HepG2 (cell line): ENCODE measurements around the gene SCYGR6. TPM values are rescaled to one million over a fixed set of nuclear protein-coding genes. Genes with fewer than 3 reads are reported as not detected.

ENCODE experiments used
- ARID2 ChIP-seq: sonication (generic); formaldehyde crosslinking; IDR thresholded peaks from 2 replicates; pipeline ENCODE4 v1.8.1; 2022; ENCODE audit warnings: mild to moderate bottlenecking, missing genetic modification reagents, borderline replicate concordance
- ARNT2 ChIP-seq: sonication (generic); formaldehyde crosslinking; IDR thresholded peaks from 2 replicates; pipeline ENCODE4 v1.8.0; 2022; ENCODE audit warnings: mild to moderate bottlenecking, low read depth, missing genetic modification reagents, moderate library complexity
- CEBPB ChIP-seq: IDR thresholded peaks from 2 replicates; pipeline ENCODE4 v1.6.1; 2011; ENCODE audit warnings: low read depth, low read length, improper control_type of control experiment, borderline replicate concordance
- ELF1 ChIP-seq: sonication (generic); formaldehyde crosslinking; IDR thresholded peaks from 2 replicates; pipeline ENCODE4 v1.4.0; 2020; ENCODE audit warnings: missing genetic modification reagents
- JDP2 ChIP-seq: sonication (generic); formaldehyde crosslinking; IDR thresholded peaks from 2 replicates; pipeline ENCODE4 v1.8.1; 2022; ENCODE audit warnings: missing genetic modification reagents, borderline replicate concordance
- RARG ChIP-seq: sonication (generic); formaldehyde crosslinking; IDR thresholded peaks from 2 replicates; pipeline ENCODE4 v1.4.0; 2020; ENCODE audit warnings: low read depth, mild to moderate bottlenecking, missing genetic modification reagents
- RFXAP ChIP-seq: sonication (generic); formaldehyde crosslinking; IDR thresholded peaks from 2 replicates; pipeline ENCODE4 v1.4.0; 2020; ENCODE audit warnings: missing genetic modification reagents, borderline replicate concordance
- YEATS2 ChIP-seq: sonication (generic); formaldehyde crosslinking; IDR thresholded peaks from 2 replicates; pipeline ENCODE4 v1.4.0; 2020; ENCODE audit warnings: missing genetic modification reagents, borderline replicate concordance
- ZNF451 ChIP-seq: sonication (generic); formaldehyde crosslinking; IDR thresholded peaks from 2 replicates; pipeline ENCODE4 v1.5.0; 2020; ENCODE audit warnings: mild to moderate bottlenecking, missing genetic modification reagents
- polyA plus RNA-seq, 8 experiments: library from polyadenylated mRNA; depleted of rRNA in 3 of 8; stranded (reverse) in 7 of 8; unstranded in 1 of 8; fragments of >200 nt; fragmentation: Illumina TruSeq in 4 of 8; extraction: Trizol in 4 of 8; gene quantifications; 2 replicates each; pipeline versions ENCODE4 v1.2.1 to v1.2.3, GENCODE V29; 2011 to 2016; ENCODE audit warnings: low read depth in 4 of 8, missing spikeins in 1 of 8, mixed read lengths in 1 of 8; ENCODE audit not compliant: insufficient read depth in 1 of 8
- total RNA-seq, 5 experiments: library from RNA; depleted of rRNA; stranded (reverse); fragments of >200 nt; fragmentation: Illumina TruSeq; extraction: Trizol; gene quantifications; 2 replicates each; pipeline ENCODE4 v1.2.3, GENCODE V29; 2016; ENCODE audit warnings: low read depth in 1 of 5
- TF ChIP-seq, protein P1 (sequence below): sonication (generic); formaldehyde crosslinking; IDR thresholded peaks from 2 replicates; pipeline ENCODE4 v1.5.1; 2020; ENCODE audit warnings: mild to moderate bottlenecking, missing genetic modification reagents, borderline replicate concordance
- TF ChIP-seq, protein P2 (sequence below): sonication (generic); formaldehyde crosslinking; IDR thresholded peaks from 2 replicates; pipeline ENCODE4 v1.9.0; 2021; ENCODE audit warnings: mild to moderate bottlenecking, missing genetic modification reagents
- TF ChIP-seq, protein P3 (sequence below): sonication (generic); formaldehyde crosslinking; IDR thresholded peaks from 2 replicates; pipeline ENCODE4 v1.5.0; 2020; ENCODE audit warnings: mild to moderate bottlenecking, missing genetic modification reagents
- TF ChIP-seq, protein P4 (sequence below): sonication (generic); formaldehyde crosslinking; IDR thresholded peaks from 2 replicates; pipeline ENCODE4 v1.8.0; 2023; ENCODE audit warnings: mild to moderate bottlenecking, missing genetic modification reagents

SCYGR6 gene
- total and polyA plus RNA-seq, 2 of the 13 experiments (the other 11 are each of a cell fraction or from before 2014, with no cell fraction given): not detected

DNA sequence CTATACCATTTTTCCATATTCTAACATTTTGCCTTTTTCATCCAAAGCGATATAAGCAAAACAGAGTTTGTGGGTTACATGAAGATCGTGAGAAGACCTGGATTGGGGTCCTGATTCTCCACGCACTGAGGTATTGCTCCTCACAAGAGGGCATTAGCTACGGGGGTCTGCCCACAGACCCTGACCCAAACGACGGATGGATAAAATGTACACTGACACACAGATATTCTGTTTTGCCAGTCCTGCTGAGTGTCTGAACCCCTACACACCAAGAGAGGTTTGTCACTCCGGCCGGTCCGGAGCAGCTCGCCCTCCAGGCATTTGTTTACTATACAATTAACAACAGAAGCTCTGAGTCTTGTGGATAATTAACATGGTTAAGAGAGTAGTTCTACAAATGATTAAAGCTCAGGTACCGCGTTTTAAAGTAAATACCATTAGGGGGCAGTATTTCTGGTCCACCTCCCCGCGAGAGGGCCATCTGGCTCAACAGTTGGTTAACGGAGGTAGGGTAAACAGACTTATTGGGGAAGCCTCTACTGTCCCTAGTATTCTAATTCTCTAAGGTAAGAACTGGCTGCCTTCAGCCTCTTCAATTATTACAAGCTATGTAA lies 49.6 kb upstream of the SCYGR6 start (continued):
- TF ChIP-seq YEATS2 (CRISPR knock-in tag) (0 out of 2 replicates have a peak, but pooled peaks have one; percentile 9), ARID2 (CRISPR knock-in tag) (no peak), JDP2 (CRISPR knock-in tag) (no peak), CEBPB (no peak), RFXAP (CRISPR knock-in tag) (no peak), RARG (CRISPR knock-in tag) (no peak), ARNT2 (CRISPR knock-in tag) (no peak), ZNF451 (CRISPR knock-in tag) (no peak), ELF1 (CRISPR knock-in tag) (no peak)
- TF ChIP-seq, protein P1, sequence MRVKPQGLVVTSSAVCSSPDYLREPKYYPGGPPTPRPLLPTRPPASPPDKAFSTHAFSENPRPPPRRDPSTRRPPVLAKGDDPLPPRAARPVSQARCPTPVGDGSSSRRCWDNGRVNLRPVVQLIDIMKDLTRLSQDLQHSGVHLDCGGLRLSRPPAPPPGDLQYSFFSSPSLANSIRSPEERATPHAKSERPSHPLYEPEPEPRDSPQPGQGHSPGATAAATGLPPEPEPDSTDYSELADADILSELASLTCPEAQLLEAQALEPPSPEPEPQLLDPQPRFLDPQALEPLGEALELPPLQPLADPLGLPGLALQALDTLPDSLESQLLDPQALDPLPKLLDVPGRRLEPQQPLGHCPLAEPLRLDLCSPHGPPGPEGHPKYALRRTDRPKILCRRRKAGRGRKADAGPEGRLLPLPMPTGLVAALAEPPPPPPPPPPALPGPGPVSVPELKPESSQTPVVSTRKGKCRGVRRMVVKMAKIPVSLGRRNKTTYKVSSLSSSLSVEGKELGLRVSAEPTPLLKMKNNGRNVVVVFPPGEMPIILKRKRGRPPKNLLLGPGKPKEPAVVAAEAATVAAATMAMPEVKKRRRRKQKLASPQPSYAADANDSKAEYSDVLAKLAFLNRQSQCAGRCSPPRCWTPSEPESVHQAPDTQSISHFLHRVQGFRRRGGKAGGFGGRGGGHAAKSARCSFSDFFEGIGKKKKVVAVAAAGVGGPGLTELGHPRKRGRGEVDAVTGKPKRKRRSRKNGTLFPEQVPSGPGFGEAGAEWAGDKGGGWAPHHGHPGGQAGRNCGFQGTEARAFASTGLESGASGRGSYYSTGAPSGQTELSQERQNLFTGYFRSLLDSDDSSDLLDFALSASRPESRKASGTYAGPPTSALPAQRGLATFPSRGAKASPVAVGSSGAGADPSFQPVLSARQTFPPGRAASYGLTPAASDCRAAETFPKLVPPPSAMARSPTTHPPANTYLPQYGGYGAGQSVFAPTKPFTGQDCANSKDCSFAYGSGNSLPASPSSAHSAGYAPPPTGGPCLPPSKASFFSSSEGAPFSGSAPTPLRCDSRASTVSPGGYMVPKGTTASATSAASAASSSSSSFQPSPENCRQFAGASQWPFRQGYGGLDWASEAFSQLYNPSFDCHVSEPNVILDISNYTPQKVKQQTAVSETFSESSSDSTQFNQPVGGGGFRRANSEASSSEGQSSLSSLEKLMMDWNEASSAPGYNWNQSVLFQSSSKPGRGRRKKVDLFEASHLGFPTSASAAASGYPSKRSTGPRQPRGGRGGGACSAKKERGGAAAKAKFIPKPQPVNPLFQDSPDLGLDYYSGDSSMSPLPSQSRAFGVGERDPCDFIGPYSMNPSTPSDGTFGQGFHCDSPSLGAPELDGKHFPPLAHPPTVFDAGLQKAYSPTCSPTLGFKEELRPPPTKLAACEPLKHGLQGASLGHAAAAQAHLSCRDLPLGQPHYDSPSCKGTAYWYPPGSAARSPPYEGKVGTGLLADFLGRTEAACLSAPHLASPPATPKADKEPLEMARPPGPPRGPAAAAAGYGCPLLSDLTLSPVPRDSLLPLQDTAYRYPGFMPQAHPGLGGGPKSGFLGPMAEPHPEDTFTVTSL (CRISPR knock-in tag): no peak
- TF ChIP-seq, protein P2, sequence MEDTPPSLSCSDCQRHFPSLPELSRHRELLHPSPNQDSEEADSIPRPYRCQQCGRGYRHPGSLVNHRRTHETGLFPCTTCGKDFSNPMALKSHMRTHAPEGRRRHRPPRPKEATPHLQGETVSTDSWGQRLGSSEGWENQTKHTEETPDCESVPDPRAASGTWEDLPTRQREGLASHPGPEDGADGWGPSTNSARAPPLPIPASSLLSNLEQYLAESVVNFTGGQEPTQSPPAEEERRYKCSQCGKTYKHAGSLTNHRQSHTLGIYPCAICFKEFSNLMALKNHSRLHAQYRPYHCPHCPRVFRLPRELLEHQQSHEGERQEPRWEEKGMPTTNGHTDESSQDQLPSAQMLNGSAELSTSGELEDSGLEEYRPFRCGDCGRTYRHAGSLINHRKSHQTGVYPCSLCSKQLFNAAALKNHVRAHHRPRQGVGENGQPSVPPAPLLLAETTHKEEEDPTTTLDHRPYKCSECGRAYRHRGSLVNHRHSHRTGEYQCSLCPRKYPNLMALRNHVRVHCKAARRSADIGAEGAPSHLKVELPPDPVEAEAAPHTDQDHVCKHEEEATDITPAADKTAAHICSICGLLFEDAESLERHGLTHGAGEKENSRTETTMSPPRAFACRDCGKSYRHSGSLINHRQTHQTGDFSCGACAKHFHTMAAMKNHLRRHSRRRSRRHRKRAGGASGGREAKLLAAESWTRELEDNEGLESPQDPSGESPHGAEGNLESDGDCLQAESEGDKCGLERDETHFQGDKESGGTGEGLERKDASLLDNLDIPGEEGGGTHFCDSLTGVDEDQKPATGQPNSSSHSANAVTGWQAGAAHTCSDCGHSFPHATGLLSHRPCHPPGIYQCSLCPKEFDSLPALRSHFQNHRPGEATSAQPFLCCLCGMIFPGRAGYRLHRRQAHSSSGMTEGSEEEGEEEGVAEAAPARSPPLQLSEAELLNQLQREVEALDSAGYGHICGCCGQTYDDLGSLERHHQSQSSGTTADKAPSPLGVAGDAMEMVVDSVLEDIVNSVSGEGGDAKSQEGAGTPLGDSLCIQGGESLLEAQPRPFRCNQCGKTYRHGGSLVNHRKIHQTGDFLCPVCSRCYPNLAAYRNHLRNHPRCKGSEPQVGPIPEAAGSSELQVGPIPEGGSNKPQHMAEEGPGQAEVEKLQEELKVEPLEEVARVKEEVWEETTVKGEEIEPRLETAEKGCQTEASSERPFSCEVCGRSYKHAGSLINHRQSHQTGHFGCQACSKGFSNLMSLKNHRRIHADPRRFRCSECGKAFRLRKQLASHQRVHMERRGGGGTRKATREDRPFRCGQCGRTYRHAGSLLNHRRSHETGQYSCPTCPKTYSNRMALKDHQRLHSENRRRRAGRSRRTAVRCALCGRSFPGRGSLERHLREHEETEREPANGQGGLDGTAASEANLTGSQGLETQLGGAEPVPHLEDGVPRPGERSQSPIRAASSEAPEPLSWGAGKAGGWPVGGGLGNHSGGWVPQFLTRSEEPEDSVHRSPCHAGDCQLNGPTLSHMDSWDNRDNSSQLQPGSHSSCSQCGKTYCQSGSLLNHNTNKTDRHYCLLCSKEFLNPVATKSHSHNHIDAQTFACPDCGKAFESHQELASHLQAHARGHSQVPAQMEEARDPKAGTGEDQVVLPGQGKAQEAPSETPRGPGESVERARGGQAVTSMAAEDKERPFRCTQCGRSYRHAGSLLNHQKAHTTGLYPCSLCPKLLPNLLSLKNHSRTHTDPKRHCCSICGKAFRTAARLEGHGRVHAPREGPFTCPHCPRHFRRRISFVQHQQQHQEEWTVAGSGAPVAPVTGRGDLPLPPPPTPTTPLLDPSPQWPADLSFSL: no peak
- TF ChIP-seq, protein P3, sequence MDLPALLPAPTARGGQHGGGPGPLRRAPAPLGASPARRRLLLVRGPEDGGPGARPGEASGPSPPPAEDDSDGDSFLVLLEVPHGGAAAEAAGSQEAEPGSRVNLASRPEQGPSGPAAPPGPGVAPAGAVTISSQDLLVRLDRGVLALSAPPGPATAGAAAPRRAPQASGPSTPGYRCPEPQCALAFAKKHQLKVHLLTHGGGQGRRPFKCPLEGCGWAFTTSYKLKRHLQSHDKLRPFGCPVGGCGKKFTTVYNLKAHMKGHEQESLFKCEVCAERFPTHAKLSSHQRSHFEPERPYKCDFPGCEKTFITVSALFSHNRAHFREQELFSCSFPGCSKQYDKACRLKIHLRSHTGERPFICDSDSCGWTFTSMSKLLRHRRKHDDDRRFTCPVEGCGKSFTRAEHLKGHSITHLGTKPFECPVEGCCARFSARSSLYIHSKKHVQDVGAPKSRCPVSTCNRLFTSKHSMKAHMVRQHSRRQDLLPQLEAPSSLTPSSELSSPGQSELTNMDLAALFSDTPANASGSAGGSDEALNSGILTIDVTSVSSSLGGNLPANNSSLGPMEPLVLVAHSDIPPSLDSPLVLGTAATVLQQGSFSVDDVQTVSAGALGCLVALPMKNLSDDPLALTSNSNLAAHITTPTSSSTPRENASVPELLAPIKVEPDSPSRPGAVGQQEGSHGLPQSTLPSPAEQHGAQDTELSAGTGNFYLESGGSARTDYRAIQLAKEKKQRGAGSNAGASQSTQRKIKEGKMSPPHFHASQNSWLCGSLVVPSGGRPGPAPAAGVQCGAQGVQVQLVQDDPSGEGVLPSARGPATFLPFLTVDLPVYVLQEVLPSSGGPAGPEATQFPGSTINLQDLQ (CRISPR knock-in tag): no peak
- TF ChIP-seq, protein P4, sequence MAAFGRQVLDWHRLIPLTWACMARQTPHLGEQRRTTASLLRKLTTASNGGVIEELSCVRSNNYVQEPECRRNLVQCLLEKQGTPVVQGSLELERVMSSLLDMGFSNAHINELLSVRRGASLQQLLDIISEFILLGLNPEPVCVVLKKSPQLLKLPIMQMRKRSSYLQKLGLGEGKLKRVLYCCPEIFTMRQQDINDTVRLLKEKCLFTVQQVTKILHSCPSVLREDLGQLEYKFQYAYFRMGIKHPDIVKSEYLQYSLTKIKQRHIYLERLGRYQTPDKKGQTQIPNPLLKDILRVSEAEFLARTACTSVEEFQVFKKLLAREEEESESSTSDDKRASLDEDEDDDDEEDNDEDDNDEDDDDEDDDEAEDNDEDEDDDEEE (CRISPR knock-in tag): no peak
